ENCODE results near the gene TTC3.
"Not testable (repeated sequence)": the region's sequence is repeated elsewhere in the genome, so short reads cannot be mapped to it uniquely, and the experiment has no call there.

Gene TTC3

DNA sequence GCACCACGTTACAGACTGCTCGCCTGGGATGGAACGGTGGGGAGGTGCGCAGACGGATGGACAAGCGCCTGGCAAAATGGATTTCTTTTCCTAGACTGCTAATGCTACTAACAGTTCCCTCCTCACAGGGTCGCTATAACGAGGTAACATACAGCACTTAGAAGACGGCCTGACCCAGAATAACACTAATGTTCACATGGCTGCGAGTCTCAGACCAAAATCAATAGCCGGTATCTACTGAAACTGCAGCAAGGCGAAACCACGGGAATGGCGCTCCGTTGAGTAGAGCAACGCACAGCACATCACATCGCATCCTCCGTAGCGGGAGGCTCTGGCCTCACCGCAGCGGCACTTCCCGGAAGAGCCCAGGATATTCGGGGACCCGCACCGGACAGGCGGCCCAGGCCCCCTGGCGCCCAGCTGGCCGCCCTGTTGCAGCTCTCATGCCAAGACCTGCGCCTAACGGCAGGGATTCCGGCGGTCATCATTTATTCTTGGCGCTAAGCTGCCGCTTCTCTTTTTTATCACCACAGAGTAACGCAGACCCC is 147.5 kb downstream of the TTC3 start:
- DNase-seq (ENCODE audit: low read depth in 2 of 3, low spot score in 1 of 3), result peak in 2 of 3 donors; percentile 15 to 22

DNA sequence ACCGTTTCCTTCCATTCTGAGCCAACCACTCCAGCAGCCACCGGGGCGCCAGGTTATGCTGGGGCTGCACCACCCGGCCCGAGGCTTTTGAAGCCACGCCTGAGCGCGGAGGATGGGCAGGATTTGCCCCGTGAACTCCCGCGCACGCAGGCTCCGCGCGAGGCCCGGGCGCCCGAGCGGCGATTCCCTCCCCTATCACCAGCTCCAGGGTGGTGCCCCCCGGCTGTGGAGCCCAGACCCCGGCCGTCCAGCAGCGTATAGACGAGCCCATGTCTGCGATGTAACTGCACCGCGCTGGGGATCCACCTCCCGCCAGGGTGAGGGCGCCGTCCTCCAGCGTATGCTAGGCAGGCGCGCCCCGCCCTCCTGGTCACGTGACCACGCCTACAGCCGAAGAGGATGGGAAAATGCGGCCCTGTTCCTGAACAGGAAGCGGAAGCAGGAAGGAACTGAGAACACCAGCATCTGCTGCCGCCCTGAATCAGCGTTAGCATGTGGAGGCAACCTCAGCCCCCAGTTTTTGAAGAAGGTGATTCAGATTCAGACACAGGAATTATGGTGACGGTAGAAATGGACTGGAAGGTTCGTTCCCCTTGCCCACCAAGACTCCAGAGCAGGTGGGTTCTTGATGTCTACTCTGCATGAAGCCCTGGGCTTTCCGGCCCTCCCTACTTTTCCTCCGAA is 148.1 kb downstream of the TTC3 start:
- peak; percentile 94 to 97 (median 95) for DNase-seq (ENCODE audit: low read depth in 2 of 3, low spot score in 1 of 3)

DNA sequence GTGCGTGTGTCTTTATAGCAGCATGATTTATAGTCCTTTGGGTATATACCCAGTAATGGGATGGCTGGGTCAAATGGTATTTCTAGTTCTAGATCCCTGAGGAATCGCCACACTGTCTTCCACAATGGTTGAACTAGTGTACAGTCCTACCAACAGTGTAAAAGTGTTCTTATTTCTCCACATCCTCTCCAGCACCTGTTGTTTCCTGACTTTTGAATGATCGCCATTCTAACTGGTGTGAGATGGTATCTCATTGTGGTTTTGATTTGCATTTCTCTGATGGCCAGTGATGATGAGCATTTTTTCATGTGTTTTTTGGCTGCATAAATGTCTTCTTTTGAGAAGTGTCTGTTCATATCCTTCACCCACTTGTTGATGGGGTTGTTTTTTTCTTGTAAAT is 149.2 kb downstream of the TTC3 start:
- not testable (repeated sequence) for DNase-seq (ENCODE audit: low read depth in 2 of 3, low spot score in 1 of 3)

DNA sequence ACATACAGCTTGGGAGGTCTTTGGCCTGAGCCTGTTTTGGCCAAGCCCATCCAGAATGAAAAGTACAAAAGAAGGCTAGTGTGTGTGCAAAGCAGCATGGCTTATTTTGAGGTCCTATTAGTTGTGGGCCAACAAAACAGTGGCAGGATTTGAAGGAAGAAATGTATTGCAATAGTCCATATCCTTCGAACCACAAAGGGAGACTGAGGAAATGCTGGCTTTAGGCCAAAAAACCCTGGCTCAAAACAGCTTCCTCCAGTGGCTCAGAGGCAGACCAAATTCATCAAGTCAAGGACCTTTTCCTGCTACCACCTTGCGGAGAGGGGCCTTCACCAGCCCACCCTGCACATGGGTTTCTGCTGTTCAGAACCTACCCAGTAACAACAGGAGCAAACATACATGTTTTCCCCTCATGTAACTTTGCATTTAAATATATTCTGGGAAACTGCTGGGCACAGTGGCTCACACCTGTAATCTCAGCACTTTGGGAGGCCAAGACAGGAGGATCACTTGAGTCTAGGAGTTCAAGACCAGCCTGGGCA is 150.8 kb downstream of the TTC3 start:
- DNase-seq (ENCODE audit: low read depth in 2 of 3, low spot score in 1 of 3), result no peak

DNA sequence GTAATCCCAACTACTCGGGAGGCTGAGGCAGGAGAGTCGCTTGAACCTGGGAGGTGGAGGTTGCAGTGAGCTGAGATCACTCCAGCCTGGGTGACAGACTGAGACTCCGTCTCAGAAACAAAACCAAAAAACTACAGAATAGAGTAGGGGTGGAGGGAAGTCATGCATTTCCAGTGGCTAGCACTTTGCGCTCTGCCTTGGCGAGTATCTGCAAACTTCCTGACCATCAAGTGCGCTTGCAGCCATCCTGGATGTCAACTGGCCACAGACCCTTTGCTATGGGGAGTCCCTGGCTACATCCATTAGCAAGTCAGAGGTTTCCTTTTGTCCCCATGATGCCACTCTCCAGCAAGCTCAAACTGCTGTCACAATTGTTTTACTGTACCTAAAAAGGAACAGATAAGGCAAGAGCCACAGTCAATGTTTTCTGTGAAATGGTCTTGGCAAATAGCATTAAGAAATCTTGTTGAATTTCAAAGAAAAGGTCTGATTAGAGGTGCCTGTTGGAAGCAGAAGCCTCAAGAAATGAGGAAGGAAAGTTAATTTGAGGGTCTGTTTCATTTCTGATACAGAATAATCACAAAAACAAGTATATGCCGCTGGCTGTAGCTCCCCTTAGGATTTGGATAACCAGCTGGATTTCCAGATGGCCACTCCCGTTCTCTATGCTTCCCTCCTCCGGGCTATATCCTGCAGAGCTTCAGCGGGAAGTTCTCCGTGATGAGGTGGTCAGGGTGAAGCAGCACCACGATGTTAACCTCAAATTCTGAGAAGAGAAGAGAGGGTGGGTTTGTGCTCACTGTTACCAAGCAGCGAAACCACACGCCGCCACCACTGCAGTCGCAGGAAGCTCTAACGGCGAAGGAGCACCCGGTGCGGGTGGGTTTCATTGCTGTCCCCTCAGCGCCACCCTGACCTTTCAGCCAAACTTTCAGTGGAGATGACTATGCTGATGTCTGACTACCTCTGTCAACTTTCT is 152.1 kb downstream of the TTC3 start:
- DNase-seq (ENCODE audit: low read depth in 2 of 3, low spot score in 1 of 3), result peak in 2 of 3 donors; percentile 21 to 25

DNA sequence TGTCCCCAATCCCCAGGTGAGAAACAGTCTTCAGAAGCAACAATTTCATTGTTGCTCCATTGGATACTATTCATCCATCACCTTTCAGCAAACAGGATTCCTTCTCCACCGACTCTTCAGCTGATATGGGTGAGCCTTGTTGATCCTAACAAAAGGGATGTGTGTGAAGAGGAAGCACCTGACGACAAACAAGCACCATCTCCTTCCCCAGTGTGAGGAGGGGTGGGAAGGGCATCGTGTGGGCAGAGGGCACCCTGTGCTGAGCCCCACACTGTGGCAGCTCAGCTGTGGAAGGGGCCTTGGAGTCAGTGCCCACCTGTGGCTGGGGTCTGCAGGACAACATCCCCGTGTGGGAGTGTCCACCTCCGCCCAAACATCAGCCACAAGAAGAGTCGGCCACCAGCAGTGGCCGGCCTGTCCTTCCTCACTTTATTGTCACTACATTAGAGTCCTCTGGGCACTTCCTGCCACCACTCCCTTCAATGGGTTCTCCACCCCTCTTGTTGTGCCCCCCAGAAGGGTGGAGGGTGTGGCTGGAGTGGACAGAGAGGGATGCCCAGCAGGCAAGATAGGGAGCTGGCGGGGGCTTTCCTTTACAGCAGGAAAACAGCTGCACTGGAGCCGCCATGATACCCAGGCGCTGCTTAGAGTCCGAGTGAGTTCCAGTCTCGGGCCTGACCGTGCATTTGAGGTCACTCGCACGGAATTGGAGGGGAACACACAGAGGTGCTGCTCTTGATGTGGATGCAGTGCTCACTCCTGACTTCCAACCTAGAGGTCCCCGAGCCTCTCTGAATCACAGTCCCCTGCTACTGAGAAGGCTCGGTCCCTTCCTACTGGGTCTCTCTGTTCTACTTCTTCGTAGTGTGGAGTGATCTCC is 153.2 kb downstream of the TTC3 start:
- DNase-seq (ENCODE audit: low read depth in 2 of 3, low spot score in 1 of 3), result no peak

DNA sequence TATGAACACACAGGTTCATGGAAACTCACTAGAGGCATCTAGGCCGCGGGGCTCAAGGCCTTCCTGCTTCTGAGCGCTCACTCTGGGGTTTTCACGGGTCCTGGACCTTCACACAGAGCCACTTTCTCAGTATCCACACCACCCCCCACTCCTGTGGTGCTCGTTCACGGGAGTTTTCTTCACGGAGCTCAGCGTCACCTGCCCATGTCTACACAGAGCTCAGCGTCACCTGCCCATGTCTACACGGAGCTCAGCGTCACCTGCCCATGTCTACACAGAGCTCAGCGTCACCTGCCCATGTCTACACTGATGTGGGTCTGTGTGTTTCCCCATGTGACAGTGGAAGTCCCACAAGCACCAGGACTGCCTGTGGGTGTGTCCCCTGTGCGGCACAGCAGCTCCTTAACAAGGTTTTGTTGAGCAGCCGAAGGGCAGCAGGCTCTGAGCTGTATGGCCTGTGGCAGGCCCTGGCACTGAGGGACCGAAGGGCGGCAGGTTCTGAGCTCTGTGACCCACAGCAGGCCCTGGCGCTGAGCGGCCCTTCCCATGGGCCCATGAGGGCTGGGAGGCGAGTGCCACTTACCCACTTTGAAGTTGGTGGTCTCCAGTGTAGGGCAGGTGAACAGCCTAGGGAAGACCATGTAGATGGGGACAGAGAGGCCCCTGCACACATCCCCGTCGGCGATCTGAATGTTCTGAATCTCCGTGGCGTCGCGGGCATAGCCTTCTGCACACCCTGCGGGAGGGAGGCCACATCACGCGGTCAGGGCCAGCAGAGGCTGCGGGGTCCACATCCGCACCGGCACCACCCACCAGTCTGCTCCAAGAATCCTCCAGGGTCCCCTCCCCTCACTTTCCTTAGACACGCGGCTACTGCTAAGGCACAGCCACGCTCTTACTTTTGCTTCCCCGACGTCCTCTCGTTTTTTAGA is 154.3 kb downstream of the TTC3 start:
- no peak for DNase-seq (ENCODE audit: low read depth in 2 of 3, low spot score in 1 of 3)

DNA sequence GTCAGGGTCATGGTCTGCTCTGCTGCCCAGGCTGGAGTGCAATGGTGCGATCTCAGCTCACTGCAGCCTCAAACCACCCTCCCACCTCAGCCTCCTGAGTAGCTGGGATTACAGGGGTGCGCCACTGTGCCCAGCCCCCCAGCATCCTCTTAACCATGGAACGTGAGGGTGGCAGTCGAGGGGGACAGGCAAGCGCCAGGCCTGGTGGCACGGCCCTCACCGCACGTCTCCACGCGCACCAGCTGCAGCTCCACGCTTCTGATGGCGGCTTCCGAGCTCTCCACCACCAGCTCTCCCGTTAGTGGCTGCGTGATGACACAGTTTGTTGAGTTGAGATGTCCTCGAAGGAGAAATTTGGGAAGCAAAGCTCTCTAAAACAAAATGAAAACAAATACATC is 154.9 kb downstream of the TTC3 start:
- DNase-seq (ENCODE audit: low read depth in 2 of 3, low spot score in 1 of 3), result no peak

DNA sequence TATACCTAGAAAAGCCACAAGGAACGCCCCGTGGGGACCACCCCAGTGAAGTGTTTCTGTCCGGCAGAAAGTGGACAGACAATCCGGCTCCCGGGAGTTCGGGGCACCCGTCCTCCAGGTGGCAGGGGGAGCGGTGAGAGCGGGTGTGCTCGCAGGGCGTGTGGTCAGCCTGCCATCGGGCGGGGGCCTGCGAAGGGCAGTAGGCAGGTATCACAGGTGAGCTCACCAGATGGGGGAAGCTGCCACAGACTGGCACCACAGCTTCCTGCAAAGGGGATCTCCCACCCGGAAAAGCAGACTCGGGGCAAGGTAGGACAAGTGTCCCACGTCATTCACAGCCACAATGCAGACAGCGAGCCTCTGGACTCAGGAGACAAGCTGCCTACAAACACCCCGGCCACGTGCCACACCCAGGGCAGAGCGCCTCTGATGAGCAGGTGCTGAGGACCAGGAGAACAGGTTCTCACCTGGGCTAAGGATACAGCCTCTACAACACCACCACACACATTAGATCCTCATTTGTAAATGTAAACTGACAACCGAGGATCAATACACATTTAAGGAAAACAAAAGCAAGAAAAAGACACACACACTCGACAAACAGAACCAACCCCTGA is 157.7 kb downstream of the TTC3 start:
- DNase-seq (ENCODE audit: low read depth in 2 of 3, low spot score in 1 of 3), result no peak

DNA sequence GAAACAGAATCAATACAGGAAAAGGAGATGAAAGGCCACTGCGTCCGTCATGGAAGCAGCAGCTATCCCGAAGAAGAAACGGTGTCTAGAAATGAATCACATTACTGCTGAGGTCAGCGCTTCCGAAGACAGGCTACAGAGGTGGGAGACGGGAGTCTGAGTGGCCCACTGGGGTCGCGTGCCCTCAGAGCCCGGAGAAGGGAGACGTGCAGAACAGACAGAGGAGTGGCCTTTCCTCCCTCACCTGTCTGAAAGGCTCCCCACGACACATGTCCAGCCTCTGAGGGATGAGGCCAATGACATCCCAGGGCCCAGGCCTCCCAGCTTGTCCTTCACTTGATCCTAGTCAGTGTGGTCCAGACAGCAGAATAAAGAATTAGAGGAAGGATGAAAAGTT is 158.2 kb downstream of the TTC3 start:
- no peak for DNase-seq (ENCODE audit: low read depth in 2 of 3, low spot score in 1 of 3)

DNA sequence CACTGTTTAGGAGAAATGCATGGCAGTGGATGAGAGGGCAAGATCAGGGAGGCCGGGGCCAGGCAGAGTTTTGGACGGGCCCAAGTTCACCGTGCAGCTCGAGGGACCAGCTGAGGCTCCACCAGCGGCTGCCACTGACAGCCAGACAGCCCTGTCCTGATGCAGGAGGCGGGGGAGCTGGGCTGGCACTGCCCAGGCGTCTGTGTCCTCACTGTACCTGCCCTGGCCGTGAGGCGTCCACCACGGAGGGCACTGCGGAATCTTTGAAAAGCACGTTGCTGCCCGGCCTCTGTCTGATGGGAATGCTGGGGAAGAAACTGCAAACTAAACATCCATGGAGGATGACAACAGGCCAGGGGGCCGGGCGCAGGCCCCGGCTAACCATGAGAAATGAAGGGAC is 158.6 kb downstream of the TTC3 start:
- DNase-seq (ENCODE audit: low read depth in 2 of 3, low spot score in 1 of 3), result no peak

DNA sequence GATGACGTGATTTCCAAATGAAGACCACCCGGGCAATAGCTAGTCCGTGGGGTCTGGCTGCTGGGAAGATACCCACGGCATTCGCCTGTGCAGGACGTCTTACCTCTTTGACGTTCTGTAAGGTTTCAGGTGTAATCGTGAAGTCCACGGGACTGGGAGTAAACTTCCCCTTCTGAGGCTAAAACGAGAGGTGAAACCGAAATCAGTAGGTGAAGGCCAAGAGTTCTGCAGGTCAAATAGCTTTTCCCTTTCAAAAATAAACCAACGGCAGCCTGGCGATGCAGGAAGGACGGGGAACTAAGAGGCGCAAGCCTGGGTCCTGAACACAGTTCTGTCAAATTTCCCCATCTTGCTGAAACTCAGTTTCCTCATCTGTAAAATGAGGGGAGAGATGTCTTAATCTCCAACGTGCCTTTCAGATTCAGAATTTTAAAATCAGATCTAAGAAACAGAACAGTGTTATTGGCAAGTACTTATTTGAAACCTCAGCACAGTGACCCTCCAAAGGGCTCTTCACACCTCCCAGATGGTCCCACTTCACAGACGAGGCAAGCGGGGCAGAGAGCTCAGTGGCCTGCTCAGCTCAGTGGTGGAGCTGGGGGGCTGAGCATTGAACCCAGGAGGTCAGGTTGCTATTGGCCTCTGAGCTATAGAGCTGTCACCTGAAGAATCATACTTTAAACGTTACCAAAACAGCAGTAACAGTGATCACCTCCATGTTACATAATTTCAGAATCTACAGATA is 159.4 kb downstream of the TTC3 start:
- DNase-seq (ENCODE audit: low read depth in 2 of 3, low spot score in 1 of 3), result no peak

DNA sequence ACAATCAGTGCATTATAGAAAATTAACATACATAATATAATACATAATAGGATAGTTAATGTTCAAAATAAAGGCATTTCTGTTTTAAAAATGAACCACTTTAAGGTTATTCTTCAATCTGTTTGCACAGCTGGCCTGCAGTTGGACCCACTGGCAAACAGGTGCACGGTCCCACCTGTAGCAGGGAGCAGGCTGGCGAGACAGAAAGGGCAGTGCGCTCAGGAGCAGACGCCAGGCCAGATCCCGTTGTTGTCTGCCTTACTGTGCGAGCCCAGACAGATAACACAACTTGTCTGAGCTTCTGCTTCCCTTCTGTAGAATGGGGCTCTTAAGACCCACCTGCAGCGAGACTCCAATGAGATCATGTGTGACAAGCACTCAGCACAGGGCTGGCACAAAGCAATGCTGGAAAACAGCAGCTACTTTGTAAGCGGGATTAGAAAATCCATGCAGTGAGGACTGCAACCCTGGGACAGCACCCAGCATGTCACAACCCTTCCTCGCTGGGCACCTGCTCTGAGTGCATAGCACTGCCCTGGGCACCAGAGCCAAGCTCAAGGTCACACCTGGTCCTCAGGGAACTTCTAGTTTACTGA is 160.6 kb downstream of the TTC3 start:
- DNase-seq (ENCODE audit: low read depth in 2 of 3, low spot score in 1 of 3), result no peak

DNA sequence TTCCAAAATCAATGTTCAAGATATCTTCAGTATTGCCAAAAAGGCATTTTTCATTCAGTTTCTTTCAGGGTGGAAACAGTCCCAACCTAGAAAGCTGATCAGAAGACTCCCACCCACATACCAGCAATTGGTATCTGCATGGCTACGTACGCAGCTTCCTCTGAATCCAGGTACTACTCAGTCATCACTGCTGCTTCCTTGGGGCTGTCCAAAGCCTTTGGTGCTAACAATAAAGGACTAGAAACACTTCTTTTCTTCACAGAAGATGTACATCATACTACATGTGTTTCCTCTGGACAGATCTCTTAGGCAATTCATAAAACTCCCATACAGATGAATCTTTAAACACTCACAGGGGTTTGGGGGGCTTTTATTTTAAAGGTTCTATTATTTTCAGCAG is 164.3 kb downstream of the TTC3 start:
- DNase-seq (ENCODE audit: low read depth in 2 of 3, low spot score in 1 of 3), result no peak

DNA sequence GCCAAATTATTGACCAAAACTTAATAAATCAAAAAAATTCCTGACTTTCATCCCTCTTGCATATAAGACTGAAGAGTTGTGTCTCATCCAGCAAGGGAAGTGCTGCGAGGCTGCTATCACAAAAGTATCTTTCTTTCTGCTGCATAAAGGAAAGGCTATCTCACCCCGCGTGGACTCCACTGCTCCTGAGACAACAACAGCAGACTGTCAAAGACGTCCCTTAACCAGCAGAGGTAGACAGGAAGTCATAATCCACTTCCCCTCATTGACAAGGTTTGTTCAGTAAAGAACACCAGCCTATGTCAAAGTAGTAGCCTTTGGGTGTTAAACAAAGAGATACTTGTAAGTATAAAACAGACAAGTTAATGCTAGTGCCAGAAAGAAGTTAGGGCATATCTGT is 164.7 kb downstream of the TTC3 start:
- no peak for DNase-seq (ENCODE audit: low read depth in 2 of 3, low spot score in 1 of 3)

DNA sequence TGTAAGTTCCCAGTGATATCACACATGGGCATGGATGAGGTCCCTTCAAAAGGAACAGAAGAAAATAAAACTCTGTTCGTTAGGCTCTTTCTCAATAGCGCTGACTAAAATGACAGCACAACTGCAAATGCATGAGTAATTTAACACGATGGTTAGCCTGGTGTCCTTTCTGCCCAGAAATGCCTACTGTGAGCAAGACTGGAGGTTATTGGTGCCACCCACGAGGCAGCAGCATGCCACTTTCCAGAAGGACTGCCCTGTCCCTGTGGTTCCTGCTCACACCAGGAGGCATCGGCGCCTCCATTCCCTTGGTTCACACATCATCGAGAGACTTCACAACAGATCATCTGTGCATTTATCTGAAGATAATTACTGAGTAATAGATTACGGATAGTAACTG is 167.9 kb downstream of the TTC3 start:
- no peak for DNase-seq (ENCODE audit: low read depth in 2 of 3, low spot score in 1 of 3)

DNA sequence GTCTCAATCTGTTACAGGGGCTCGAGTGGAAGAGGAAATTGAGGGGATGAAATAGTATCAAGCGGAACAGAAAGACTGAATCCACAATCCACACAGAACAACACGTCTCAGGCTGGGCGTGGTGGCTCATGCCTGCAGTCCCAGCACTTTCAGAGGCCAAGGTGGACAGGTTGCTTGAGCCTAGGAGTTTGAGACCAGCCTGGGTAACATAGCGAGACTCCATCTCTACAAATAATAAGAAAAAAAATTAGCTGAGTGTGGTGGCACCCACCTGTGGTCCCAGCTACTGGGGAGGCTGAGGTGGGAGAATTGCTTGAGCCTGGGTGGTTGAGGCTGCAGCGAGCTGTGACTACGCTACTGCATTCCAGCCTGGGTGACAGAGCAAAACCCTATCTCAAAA is 168.4 kb downstream of the TTC3 start:
- DNase-seq (ENCODE audit: low read depth in 2 of 3, low spot score in 1 of 3), result no peak

DNA sequence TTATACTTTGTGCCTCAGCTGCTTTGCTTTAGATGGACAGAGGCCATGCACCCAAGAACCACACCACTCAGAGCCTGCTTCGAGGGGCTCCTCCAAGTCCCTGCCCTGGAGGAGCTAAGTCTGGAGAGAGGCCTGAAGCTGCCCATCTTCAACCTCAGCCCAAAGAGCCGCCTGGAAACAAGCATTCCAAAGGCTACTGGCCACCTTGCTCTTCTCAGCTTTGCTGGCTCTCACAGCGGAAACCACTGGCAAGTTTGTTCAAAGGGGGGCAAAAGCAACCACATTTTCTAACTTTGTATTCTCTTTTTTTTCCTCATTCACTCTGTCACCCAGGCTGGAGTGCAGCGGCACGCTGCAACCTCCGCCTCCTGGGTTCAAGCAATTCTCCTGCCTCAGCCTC is 170.9 kb downstream of the TTC3 start:
- DNase-seq (ENCODE audit: low read depth in 2 of 3, low spot score in 1 of 3), result no peak
